ENCODE results near the gene WWTR1.

The WWTR1 gene

GRCh38 chr3:149494022-149494758 is 163.6 kb downstream of the WWTR1 start:
- DNase-seq, result peak; percentile 15 to 22

DNA sequence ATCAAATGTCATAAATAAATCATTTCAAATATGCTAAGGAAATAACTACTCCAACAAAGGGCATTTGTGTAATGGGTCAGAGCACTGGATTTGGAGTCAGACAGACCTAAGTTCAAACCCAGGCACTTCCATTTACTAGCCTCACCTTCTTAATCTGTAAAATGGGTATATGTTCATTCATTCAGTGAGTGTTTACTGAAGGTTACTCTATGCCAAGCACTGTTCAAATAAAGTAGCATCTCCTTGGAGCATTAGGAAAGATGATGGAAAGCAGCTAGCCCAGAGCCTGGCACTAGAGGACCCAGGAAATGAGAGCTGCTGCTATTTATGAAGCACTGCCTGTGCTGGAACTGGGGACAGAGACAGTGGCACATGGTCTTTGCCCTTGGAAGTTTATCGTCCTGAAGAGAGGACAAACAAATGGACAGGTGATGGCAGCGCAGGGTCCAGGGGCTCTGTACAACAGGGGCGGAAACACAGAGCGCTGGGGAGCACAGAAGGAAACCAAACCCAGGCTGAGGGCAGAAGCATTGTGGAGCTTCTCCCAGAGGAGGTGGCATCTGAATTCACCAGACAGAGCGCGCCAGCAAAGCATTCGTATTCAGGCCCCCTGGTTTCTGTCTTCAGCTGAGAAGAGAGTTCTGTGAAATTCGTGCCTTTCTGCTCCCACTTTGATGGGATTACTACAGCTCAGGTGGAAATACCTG is 164.4 kb downstream of the WWTR1 start:
- DNase-seq, result no peak

GRCh38 chr3:149490260-149490971 is 167.4 kb downstream of the WWTR1 start:
- DNase-seq, result no peak

DNA sequence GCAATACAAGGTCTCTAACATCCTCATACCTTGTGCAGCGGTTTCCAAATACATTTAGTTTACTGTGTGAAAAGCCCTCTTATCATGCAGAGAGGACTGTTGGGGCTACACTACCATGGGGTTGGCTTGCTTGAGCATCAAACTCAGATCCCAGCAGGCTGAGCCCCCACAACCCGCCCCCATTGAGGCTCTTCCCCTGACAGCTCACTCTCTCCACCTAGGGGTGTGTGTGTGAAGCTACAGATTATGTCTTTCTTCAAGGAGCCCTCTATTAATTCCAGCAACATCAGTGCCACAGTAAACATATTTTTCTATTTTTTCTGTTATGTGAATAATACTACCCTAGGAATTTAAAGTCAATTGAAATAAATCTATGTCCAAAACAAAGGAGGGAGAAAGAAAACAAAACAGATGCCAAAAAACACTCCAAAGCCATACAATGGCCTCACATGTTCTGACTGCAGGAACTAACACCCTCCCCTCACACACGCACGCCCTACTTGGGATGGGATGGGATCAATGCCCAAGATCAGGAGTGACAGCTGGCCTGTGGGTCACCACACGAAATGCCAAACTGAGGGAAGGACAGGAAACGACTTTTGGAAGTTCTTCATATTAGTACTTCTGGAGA is 168.7 kb downstream of the WWTR1 start:
- no peak for DNase-seq

GRCh38 chr3:149487598-149488197 is 170.1 kb downstream of the WWTR1 start:
- no peak for DNase-seq

DNA sequence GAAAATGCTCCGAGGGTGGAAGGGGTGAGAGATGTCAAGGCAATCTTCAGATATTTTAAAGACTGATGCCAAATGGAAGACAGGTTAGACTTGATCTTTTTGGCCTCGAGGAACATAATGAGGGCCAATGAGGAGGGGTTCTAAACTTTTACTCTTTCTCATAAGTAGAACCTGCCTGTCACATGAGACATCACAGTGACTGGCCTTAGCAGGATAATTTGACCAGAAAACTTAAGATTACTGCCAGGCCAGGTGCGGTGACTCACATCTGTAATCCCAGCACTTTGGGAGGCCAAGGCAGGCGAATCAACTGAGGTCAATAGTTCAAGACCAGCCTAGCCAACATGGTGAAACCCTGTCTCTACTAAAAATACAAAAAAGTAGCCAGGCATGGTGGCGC is 171.1 kb downstream of the WWTR1 start:
- no peak for DNase-seq

GRCh38 chr3:149481491-149481890 is 176.3 kb downstream of the WWTR1 start:
- DNase-seq, result no peak

- DNase-seq, result no peak
These were observed 176.8 kb downstream of the WWTR1 start for GRCh38 chr3:149481056-149481455.

DNA sequence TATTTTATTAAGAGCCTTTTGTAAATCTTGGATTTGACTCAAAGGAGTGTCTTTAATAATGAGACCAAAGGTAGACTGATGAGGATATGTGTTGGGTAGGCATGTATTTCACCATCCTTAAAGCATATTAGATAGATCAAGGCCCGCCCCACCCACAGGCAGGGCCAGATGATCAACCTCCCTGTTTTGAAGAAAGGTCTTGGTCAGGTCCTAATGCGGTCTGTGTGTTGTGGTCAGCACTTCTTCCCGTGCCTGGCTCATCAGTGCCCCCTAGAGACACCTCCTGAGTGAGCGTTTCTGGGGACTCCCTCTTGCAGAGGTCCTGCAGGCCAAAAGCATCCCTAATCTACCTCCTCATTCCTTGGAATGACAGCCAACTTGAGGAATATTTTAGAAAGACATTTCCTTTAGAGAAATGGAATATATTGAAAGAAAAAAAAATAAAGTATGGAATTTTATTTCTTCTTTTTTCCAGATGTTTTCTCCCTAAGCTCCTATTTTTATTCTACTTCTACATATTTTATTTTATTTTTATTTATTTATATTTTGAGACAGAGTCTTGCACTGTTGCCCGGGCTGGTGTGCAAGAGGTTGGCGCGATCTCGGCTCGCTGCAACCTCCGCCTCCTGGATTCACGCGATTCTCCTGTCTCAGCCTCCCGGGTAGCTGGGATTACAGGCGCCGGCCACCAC is 177.4 kb downstream of the WWTR1 start:
- DNase-seq, result peak in 1 of 2 experiments; percentile 44

- DNase-seq, result no peak
These were observed 178.1 kb downstream of the WWTR1 start for GRCh38 chr3:149479621-149480325.

DNA sequence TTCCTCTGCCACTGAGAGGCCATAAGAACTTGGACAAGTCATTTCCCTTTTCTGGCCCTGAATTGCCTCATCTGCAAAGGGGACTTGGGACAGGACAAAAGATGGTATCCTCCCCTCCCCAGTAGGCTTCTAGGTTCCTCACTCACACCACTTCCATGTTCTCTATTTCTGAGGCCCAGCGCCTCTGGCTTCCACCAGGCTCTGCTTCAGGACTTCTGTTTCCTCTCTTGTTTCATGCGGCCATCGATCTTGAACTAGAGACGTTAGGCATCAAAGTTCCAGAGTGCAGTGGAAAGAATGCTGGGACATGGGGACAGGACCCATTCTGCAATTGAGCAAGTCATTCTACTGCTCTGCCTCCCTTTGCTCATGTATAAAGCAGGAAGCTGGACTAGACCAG is 181.6 kb downstream of the WWTR1 start:
- no peak for DNase-seq

DNA sequence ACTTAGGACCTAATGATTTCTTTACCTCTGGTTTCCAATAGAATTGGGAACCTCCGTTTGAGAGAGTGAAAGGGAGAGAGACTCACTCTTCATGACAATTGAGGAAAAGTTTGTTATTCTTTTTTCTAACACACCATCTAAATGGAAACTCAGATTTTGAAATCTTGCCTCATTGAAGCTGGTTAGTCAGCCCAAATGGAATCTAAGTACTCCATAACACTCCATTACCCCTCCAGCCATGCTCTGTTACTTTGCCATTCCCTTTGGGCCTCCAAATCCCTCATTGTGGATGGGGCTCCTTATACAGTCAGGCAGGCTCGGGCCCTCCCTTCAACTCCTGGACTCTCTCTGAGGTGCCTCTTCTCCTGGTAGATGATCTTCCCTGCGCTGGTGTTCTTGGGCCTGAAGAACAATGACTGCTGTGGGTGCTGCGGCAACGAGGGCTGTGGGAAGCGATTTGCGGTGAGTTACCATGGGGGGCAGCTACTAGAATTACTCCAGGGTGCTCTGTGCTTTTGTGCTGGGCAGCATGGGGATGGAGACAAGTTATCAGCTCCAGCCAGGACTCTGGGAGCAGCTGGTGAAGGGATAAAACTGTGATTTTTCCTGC is 182.3 kb downstream of the WWTR1 start:
- DNase-seq, result no peak

GRCh38 chr3:149474250-149474817 is 183.5 kb downstream of the WWTR1 start, which contains the start of gene TM4SF4:
TM4SF4 (plus strand) TSS chr3:149474697; CDS start chr3:149474878, 181 bp downstream.
- no peak for DNase-seq

DNA sequence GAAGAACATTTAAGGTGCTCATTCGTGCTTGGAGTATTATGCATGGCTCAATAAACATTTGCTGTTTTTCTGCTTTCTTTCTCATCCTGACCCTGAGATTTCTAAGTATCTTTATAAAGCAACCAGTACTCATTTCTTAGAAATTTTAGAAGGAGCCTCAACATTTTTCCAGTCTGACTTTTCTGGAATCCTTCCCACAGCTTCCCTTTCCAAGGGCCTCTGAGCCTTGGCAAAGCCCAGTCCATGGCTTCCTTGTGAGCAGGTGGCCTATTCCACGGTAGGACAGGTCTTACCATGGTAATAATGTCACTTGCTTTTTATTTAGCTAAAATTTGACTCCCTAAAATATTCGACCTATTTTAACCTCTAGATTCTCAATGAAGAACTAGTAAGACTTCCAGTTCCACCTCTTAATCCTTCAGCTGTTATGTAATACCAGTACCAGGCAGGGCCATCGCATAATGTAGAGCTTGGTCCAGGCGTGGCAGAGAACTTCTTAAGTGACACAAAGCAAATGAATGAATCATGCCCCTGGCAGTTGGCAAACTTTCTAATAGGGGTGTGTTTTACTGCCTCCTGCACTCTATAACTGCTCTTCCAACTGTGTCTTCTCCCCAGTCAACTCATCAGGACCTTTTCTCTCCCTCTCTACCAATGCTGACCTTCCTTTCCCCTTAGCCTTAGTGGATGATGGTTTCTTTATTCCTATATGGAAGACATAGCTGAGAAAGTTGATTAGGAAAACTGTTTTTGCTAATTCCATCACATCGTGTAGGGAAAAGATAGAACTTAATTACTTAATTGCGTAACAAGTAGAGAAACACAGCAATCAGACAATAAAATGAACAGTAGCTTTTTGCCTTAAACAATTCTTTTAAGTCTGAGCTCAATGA is 184.2 kb downstream of the WWTR1 start:
- DNase-seq, result no peak

DNA sequence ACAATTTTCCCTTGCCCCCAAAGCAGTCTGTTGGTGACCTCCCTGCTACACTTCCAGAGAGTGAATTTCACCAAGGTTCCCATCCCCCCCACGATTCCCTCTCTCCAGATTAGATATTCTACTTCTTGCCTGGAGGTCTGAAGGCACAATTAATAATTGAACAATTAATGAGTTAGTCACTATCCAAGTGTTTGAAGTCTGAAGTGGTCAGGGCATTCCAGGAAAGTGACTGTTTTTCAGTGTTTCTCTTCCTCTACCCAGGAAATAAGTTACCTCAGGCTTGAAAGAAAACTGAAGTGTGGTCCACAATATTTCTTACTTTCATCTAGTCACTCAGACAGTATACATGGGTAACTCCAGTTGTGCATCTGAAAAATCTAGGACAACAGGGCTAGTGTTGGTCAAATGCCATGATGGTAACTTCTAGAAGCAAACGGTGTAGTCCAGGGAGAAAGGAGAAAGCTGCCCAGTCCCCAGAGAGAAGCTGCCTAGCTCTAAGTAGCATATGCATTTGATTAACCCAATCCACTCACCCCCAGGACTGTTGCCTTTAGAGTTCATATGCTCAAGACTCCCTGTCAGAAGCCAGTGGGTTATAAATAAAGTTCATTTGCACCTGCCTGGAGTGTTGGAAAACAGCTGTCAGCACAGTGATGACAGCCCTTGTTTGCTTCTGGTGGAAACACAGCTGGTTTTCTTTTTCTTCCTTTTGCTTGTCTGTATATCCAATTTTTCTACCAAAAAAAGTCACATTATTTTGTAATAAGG is 185.6 kb downstream of the WWTR1 start:
- DNase-seq, result no peak

DNA sequence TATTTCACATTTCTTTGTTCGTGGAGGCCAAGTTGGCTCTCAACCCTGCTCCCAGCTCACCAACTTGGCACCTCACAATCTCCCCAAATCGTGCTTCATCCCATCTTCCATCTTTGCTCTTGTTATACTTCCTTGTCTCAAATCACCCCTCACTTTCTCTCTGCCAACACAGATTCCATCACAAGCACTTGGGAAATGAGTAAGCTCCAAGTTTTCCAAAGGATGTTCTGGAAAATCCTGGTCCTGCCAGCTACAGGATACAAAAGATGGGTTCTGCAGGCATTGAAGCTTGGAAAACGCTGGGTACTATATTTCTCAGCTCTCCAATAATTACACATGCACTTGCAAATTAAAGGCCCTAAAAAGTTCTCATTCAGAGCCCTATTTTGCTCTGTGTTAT is 187.4 kb downstream of the WWTR1 start:
- DNase-seq, result no peak

- no peak for DNase-seq
These were observed 189.2 kb downstream of the WWTR1 start for GRCh38 chr3:149468504-149469212.

Measured in NCI-H187 (cell line).